ENCODE results near the gene ANKS1B.
A peak's percentile ranks its signal among the peaks of the same experiment; 100 is the strongest.

The ANKS1B gene

DNA sequence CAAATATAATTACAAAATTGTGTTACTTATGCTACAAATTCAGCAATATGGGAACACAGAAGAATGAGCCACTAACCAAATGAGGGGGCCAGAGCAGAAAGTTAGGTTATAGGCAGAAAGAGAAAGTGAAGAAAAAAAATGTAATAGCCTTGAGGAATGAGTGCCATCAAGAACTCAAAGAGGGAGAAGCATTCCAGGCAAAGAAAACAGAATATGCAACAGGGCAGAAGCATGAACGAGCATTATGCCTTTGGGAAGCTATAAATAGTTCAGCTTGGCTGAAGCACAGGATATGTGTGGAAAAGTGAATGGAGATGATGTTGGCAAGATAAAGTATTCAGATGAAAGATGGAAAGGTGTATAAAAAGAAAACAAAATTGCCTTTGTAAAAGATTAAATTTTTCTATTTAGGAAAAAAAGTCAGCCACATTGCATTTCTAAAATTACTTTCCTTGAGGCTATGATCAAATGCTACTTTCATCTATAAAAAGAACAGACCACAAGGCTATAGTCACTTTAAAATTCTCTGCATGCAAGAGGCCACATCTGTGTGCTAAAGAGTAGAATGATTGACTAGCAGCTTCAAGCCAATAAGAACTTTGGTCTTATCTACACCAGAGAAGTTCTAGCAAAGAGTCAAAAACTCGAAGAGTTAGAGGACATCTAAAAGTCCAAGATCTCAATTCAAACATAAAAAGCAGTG is 530.7 kb downstream of the ANKS1B start:
- no peak for DNase-seq (ENCODE audit: low read depth)

- peak; percentile 32 for DNase-seq (ENCODE audit: low read depth)
Measured at GRCh38 chr12:99450036-99450630, 534.6 kb downstream of the ANKS1B start.

- DNase-seq (ENCODE audit: low read depth): peak; percentile 46
Measured at GRCh38 chr12:99444859-99445316, 539.8 kb downstream of the ANKS1B start.

GRCh38 chr12:99442758-99443157 is 542.0 kb downstream of the ANKS1B start:
- no peak for DNase-seq (ENCODE audit: low read depth)

GRCh38 chr12:99439399-99439798 is 545.3 kb downstream of the ANKS1B start:
- DNase-seq (ENCODE audit: low read depth): no peak

GRCh38 chr12:99436584-99436983 is 548.2 kb downstream of the ANKS1B start:
- no peak for DNase-seq (ENCODE audit: low read depth)

GRCh38 chr12:99435095-99435791 is 549.5 kb downstream of the ANKS1B start:
- DNase-seq (ENCODE audit: low read depth): no peak

GRCh38 chr12:99433155-99433554 is 551.6 kb downstream of the ANKS1B start:
- DNase-seq (ENCODE audit: low read depth): no peak

DNA sequence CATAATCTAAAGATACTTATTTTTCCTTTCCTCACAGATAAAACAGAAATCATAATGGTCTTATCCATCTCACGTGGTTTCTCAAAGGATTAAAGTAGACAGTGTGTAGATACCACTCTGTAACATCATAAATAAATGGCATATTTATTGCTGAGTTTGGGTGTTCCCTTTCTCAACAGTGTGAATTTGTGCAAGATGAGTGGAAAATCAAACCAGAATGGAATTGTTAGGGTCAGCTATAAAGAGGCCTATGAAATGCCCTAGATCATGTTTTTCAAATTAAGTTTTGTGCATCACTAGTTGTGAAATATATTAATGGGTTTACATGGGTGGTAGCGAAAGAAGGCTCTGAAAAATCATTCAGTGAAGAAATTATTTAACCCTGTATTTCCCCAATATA is 553.5 kb downstream of the ANKS1B start:
- no peak for DNase-seq (ENCODE audit: low read depth)

GRCh38 chr12:99427104-99427503 is 557.6 kb downstream of the ANKS1B start:
- DNase-seq (ENCODE audit: low read depth): no peak

GRCh38 chr12:99418379-99418778 is 566.4 kb downstream of the ANKS1B start:
- DNase-seq (ENCODE audit: low read depth): no peak

DNA sequence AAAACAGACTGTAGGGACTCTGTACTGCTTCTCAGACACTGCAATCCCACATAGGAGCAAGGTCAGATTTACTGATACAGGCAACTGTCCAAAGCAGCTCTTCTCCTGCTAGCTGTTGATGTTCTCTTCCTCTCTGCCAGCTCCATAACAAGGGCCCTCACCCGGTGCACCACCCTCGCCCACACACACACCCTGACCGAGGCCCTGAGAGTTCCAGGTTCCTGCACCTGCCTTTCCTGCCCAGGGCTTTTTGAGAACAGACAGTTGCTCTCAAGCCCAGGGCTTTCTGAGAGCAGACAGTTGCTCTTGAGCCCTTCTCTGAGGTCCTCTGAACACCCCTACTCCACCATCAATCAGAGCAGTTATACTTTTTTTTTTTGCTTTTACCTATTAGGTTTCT is 571.0 kb downstream of the ANKS1B start:
- DNase-seq (ENCODE audit: low read depth): no peak

DNA sequence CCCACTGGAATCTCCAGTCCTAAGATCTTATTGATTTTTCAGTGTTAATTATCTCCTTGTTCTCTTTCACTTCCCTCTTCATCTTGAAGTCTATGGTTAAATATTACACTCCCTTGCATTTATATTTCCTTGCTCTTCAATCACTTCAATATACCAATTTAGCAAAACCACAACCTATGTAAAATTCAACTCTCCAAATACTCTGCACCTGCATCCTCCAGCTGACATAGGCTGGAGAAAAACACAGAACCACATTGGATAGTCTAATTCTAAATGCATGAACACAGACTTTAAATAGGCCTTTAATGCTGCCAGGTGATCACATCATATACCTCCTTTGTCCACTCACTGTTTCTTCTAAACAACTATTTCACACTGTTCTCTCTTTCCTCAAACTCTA is 591.0 kb downstream of the ANKS1B start:
- no peak for DNase-seq (ENCODE audit: low read depth)

- DNase-seq (ENCODE audit: low read depth): no peak
Measured at GRCh38 chr12:99392091-99392850, 592.5 kb downstream of the ANKS1B start.

DNA sequence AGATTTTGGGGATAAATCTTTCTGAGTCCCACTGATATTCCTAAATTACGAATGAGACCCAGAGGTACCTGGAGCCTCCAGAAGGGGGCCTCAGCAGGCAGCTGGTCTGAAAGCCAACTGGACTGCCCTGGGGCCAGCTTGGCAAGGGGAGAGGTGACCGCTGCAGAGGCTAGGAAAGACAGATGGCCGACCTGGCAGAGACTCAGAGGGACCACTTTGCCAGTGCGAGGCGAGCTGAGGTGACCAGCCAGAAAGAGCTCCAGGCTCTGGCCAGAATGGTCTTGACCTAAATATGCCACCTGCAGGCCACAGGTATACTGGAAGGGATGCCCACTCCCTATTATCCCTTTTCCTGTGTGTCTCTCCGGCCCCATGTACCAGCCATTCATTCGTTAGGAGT is 594.0 kb downstream of the ANKS1B start:
- DNase-seq (ENCODE audit: low read depth): no peak

- DNase-seq (ENCODE audit: low read depth): no peak
Measured at GRCh38 chr12:99389751-99390150, 595.0 kb downstream of the ANKS1B start.

- no peak for DNase-seq (ENCODE audit: low read depth)
Measured at GRCh38 chr12:99388671-99389195, 596.0 kb downstream of the ANKS1B start.

DNA sequence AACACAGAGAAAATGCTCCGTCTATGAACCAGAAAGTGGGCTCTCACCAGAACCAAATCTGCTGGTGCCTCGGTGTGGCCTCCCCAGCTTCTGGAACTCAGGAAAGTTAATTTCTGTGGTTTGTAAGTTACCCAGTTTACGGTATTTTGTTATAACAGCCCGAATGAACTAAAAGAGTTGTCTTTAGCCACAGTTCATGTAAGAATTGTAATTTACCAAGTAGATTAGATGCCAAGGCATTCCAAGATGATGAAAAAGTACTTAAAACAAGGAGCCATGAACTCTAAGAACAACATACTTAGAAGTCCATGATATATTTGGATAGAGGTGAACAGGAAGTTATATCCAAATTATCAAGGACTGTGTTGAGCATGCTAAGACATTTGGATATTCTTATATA is 597.1 kb downstream of the ANKS1B start:
- DNase-seq (ENCODE audit: low read depth): no peak

DNA sequence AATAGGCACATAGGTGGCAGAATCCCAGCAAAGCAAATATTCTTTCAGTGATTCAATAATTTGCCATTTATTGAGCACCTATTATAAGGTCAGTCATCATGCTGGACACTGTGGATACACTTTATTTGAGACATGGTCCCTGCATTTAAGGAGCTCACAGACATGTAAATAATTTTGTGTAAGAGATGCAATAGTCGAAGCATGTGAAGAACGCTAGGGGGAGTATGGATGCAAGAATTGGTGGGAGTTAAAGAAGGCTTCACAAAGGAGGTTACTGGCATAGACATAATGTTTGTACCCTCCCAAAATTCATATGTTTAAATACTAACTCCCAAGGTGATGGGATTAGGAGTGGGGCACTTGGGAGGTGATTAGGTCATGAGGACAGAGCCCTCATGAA is 597.8 kb downstream of the ANKS1B start:
- peak; percentile 14 for DNase-seq (ENCODE audit: low read depth)

GRCh38 chr12:99383258-99383657 is 601.5 kb downstream of the ANKS1B start:
- no peak for DNase-seq (ENCODE audit: low read depth)

- no peak for DNase-seq (ENCODE audit: low read depth)
Measured at GRCh38 chr12:99381992-99382391, 602.7 kb downstream of the ANKS1B start.

DNA sequence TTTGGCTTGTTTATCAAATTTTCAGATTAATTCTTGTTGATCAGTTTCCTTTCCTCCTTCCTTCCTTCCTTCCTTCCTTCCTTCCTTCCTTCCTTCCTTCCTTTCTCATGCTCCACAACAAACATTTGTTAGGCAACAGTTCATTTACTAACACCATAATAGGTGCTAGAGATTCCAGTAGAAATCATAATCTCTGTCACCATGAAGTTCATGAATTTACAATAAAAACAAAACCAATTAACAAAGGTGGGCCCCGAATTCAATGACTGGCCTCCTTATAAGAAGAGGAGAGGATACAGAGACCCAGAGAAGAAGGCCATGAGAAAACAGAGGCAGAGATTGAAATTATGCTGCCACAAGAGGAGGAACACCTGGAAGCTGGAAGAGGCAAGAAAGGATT is 604.0 kb downstream of the ANKS1B start:
- DNase-seq (ENCODE audit: low read depth): no peak
